HG03139 (cell line): Measurements from ENCODE around the gene IFNGR2.
"Not testable (repeated sequence)": the region's sequence is repeated elsewhere in the genome, so short reads cannot be mapped to it uniquely, and the experiment has no call there.

Source experiments
- ATAC-seq: cut with Tn5 transposase; IDR thresholded peaks from one replicate; pipeline ENCODE4 v1.9.1; 2021; ENCODE audit not compliant: unreplicated experiment

IFNGR2 gene

GRCh38 chr21:33401630-33401992 is 1.6 kb upstream of the IFNGR2 start:
- no peak for ATAC-seq

- ATAC-seq: no peak
These were observed 923 bp upstream of the IFNGR2 start for GRCh38 chr21:33402001-33402979.

GRCh38 chr21:33403786-33404585 is 773 bp downstream of the IFNGR2 start:
- no peak for ATAC-seq

- no peak for ATAC-seq
These were observed 3.3 kb downstream of the IFNGR2 start for GRCh38 chr21:33406493-33406892.

- ATAC-seq: no peak
These were observed 8.8 kb downstream of the IFNGR2 start for GRCh38 chr21:33411949-33412430.

- not testable (repeated sequence) for ATAC-seq
These were observed 9.2 kb downstream of the IFNGR2 start for GRCh38 chr21:33412439-33412831.

GRCh38 chr21:33412832-33413519 is 9.8 kb downstream of the IFNGR2 start:
- peak; percentile 54 for ATAC-seq

- no peak for ATAC-seq
These were observed 10.9 kb downstream of the IFNGR2 start for GRCh38 chr21:33414068-33414467.

- ATAC-seq: no peak
These were observed 11.7 kb downstream of the IFNGR2 start for GRCh38 chr21:33414926-33415325.

- ATAC-seq: no peak
These were observed 15.5 kb downstream of the IFNGR2 start for GRCh38 chr21:33418691-33419090.

- ATAC-seq: no peak
These were observed 16.4 kb downstream of the IFNGR2 start for GRCh38 chr21:33419538-33420123.

- ATAC-seq: no peak
These were observed 18.6 kb downstream of the IFNGR2 start for GRCh38 chr21:33421713-33422393.

GRCh38 chr21:33424214-33424613 is 21.0 kb downstream of the IFNGR2 start:
- ATAC-seq: no peak

GRCh38 chr21:33425825-33426224 is 22.6 kb downstream of the IFNGR2 start:
- no peak for ATAC-seq

GRCh38 chr21:33427051-33427450 is 23.8 kb downstream of the IFNGR2 start:
- ATAC-seq: no peak

- no peak for ATAC-seq
These were observed 25.5 kb downstream of the IFNGR2 start for GRCh38 chr21:33428669-33429068.

GRCh38 chr21:33430858-33431257 is 27.6 kb downstream of the IFNGR2 start:
- ATAC-seq: no peak

- ATAC-seq: no peak
These were observed 29.3 kb downstream of the IFNGR2 start for GRCh38 chr21:33432496-33432895.

- ATAC-seq: no peak
These were observed 29.8 kb downstream of the IFNGR2 start for GRCh38 chr21:33433001-33433400.

- ATAC-seq: no peak
These were observed 30.4 kb downstream of the IFNGR2 start for GRCh38 chr21:33433425-33434114.
